Smooth muscle cell (in vitro differentiated cells): ENCODE measurements around the gene COA4. TPM values are rescaled to one million over a fixed set of nuclear protein-coding genes. Genes with fewer than 3 reads are reported as not detected.

ENCODE experiments used
- DNase-seq: peaks from one replicate; lab custom pipeline; 2025; ENCODE audit not compliant: unreplicated experiment; lab: John Stamatoyannopoulos, UW
- H2AFZ ChIP-seq: fragments of 200-600 bp; sonication (generic); 2 replicates; pipeline ENCODE4 v1.6.0; 2016; ENCODE audit warnings: antibody characterized with exemption, low read depth, mild to moderate bottlenecking
- H3F3A ChIP-seq: fragments of 200-600 bp; sonication (generic); 2 replicates; pipeline ENCODE4 v1.6.0; 2017; ENCODE audit warnings: antibody characterized with exemption, low read depth
- H3K27ac ChIP-seq: fragments of 200-600 bp; sonication (generic); 2 replicates; pipeline ENCODE4 v1.5.1; 2016; ENCODE audit warnings: low read depth, mild to moderate bottlenecking
- H3K27me3 ChIP-seq: fragments of 200-600 bp; sonication (generic); 2 replicates; pipeline ENCODE4 v1.6.1; 2016; ENCODE audit warnings: low read depth, mild to moderate bottlenecking
- H3K36me3 ChIP-seq: fragments of 200-600 bp; sonication (generic); 2 replicates; pipeline ENCODE4 v1.5.1; 2016; ENCODE audit warnings: low read depth
- H3K4me1 ChIP-seq: fragments of 200-600 bp; sonication (generic); 2 replicates; pipeline ENCODE4 v1.5.1; 2016; ENCODE audit warnings: low read depth
- H3K4me2 ChIP-seq: fragments of 200-600 bp; sonication (generic); 2 replicates; pipeline ENCODE4 v1.6.0; 2016; ENCODE audit warnings: mild to moderate bottlenecking
- H3K4me3 ChIP-seq: fragments of 200-600 bp; sonication (generic); 2 replicates; pipeline ENCODE4 v1.5.1; 2016; ENCODE audit warnings: mild to moderate bottlenecking
- H3K79me2 ChIP-seq: fragments of 200-600 bp; sonication (generic); 2 replicates; pipeline ENCODE4 v1.6.0; 2016; ENCODE audit warnings: low read depth, mild to moderate bottlenecking
- H3K9ac ChIP-seq: fragments of 200-600 bp; sonication (generic); 2 replicates; pipeline ENCODE4 v1.6.0; 2016; ENCODE audit warnings: low read depth
- H3K9me3 ChIP-seq: fragments of 200-600 bp; sonication (generic); replicated peaks from 2 replicates; pipeline ENCODE4 v1.5.1; 2016; ENCODE audit warnings: low read depth
- H4K20me1 ChIP-seq: fragments of 200-600 bp; sonication (generic); 2 replicates; pipeline ENCODE4 v1.6.0; 2016; ENCODE audit warnings: low read depth
- WGBS: methylation state at CpG from one replicate; pipeline ENCODE4 v1.1.7; 2016; ENCODE audit warnings: low lambda C conversion rate; 5-methylcytosine and 5-hydroxymethylcytosine counted together
- polyA plus RNA-seq: library from polyadenylated mRNA; unstranded; fragments of >200 nt; fragmentation: Nextera tagmentation; extraction: Ambion mirVana; gene quantifications from 2 replicates; pipeline ENCODE4 v1.2.1, GENCODE V29; 2016
- total RNA-seq: library from RNA; depleted of rRNA; stranded (reverse); fragments of >200 nt; gene quantifications from 2 replicates; pipeline ENCODE4 v1.2.3, GENCODE V29; 2014
- TF ChIP-seq, protein P1 (sequence below): fragments of 200-600 bp; sonication (generic); IDR thresholded peaks from 2 replicates; pipeline ENCODE4 v1.5.1; 2017; ENCODE audit warnings: borderline replicate concordance, mild to moderate bottlenecking, antibody characterized with exemption; ENCODE audit not compliant: insufficient read depth, poor library complexity, severe bottlenecking

The COA4 gene
- total and polyA plus RNA-seq, 2 experiments from 2014 or later, result 44.1 to 52.4 TPM

DNA sequence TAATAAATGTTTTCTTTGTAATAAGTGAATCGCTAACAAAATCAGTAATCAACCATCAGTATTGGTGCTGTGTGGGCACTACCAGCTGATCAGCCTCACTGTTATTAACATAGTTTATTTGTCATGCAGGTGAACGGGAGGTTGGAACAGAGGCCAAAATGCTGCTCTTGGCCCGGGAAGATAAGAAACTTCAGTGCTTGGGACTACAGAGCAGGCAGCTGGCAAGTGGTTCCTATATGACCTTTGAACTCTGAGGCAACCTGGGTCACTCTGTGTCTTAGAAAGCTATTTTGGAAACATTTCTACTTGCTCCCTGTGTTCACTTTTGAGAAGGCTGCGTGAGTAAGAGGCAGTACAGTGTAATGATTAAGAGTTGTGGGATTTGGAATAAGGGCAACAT, 37.6 kb upstream of the COA4 start:
- no peaks in the 10 kb centered on the region for H3K4me1 ChIP-seq
- peaks cover 1% of the 10 kb centered on the region for H3K36me3 ChIP-seq
- H3K9me3 ChIP-seq, result no peaks in the 10 kb centered on the region
- H3K27ac ChIP-seq, result no peak overlapping the region
- H3K4me2 ChIP-seq, result no peak overlapping the region
- H3K4me3 ChIP-seq, result no peak overlapping the region
- no peak for DNase-seq
- no peak overlapping the region for H2AFZ ChIP-seq
- no peaks in the 10 kb centered on the region for H3K79me2 ChIP-seq
- TF ChIP-seq, protein P1, sequence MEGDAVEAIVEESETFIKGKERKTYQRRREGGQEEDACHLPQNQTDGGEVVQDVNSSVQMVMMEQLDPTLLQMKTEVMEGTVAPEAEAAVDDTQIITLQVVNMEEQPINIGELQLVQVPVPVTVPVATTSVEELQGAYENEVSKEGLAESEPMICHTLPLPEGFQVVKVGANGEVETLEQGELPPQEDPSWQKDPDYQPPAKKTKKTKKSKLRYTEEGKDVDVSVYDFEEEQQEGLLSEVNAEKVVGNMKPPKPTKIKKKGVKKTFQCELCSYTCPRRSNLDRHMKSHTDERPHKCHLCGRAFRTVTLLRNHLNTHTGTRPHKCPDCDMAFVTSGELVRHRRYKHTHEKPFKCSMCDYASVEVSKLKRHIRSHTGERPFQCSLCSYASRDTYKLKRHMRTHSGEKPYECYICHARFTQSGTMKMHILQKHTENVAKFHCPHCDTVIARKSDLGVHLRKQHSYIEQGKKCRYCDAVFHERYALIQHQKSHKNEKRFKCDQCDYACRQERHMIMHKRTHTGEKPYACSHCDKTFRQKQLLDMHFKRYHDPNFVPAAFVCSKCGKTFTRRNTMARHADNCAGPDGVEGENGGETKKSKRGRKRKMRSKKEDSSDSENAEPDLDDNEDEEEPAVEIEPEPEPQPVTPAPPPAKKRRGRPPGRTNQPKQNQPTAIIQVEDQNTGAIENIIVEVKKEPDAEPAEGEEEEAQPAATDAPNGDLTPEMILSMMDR, result no peak
- H3F3A ChIP-seq, result no peaks in the 10 kb centered on the region
- 98% methylated on average over 4 of the region's 4 CpGs for WGBS
- H4K20me1 ChIP-seq, result no peaks in the 10 kb centered on the region
- no peaks in the 10 kb centered on the region for H3K27me3 ChIP-seq
- H3K9ac ChIP-seq, result no peak overlapping the region

DNA sequence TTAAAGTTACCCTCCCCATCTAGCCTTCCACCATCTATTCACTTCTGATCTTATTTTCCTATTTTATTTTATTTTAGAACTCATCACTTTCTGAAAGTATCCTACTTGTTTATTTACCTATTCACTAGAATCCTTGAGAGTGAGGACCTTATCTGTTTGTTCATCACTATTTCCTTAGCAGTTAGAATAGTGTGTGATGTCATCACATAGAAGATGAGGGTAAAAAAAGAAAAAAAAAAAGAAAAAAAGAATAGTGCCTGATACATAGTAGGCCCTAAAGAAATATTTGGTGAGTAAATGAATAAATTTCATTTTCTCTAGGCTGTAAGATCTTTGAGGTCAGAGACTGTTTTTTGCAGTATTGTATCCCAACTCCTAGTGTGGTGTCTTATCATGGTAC, 36.8 kb upstream of the COA4 start:
- Histone ChIP-seq H3K9me3 (no peaks in the 10 kb centered on the region), H3K4me2 (no peak overlapping the region), H3F3A (no peaks in the 10 kb centered on the region), H4K20me1 (no peaks in the 10 kb centered on the region), H3K27me3 (no peaks in the 10 kb centered on the region), H2AFZ (no peak overlapping the region), H3K27ac (no peak overlapping the region), H3K9ac (no peak overlapping the region), H3K4me3 (no peak overlapping the region), H3K4me1 (no peaks in the 10 kb centered on the region), H3K36me3 (no peaks in the 10 kb centered on the region), H3K79me2 (no peaks in the 10 kb centered on the region)
- TF ChIP-seq, protein P1, result no peak
- no peak for DNase-seq

DNA sequence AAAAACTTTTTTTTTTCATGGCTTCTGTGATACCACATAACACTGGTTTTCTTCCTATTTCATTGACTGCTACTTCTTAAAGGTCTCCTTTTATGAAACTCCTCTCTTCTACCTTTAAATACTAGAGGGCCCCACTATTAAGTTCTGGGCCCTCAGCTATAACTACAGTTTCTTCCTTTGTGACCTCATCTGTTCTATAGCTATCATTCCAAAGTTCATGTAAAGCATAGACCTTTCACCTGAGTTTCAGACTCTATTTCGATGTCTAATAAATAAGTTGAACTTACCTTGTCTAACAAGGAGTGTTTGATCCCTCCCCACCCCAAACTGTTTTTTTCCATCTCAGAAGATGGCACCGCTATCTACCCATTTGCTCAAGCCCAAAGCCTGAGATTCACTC, 35.4 kb upstream of the COA4 start:
- no peak for DNase-seq
- no peaks in the 10 kb centered on the region for H3K4me1 ChIP-seq
- H3K4me3 ChIP-seq, result no peak overlapping the region
- H3K79me2 ChIP-seq, result no peaks in the 10 kb centered on the region
- no peak overlapping the region for H3K4me2 ChIP-seq
- 100% methylated on average over 2 of the region's 2 CpGs for WGBS
- H4K20me1 ChIP-seq, result no peaks in the 10 kb centered on the region
- no peaks in the 10 kb centered on the region for H3F3A ChIP-seq
- H2AFZ ChIP-seq, result no peak overlapping the region
- TF ChIP-seq, protein P1, result no peak
- no peak overlapping the region for H3K27ac ChIP-seq
- no peaks in the 10 kb centered on the region for H3K27me3 ChIP-seq
- H3K9ac ChIP-seq, result no peak overlapping the region
- no peaks in the 10 kb centered on the region for H3K9me3 ChIP-seq
- H3K36me3 ChIP-seq, result no peaks in the 10 kb centered on the region

DNA sequence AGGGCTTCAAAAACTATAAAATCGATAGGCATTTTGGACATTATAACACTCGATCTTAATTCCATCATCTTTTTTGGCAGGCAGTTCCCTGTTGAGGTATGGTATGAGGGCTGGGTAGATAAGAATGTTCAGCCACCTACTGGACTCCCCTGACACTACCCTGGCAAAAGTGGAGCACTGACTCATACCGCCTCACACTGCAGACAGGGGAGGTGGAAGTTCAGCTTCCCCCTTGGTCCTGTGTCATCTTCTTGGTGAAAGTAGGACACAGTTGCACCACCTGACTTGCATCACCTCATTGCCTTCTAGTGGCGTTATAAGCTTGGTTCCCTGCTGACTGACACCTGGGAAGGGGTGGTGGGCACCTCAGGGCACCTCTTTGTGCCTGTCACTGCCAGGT, 30.5 kb upstream of the COA4 start:
- no peaks in the 10 kb centered on the region for H3K79me2 ChIP-seq
- H3K9ac ChIP-seq, result no peak overlapping the region
- 95% methylated on average over 4 of the region's 4 CpGs for WGBS
- no peaks in the 10 kb centered on the region for H3K36me3 ChIP-seq
- TF ChIP-seq, protein P1, result peak; percentile 7
- DNase-seq, result no peak
- H3K27ac ChIP-seq, result no peak overlapping the region
- H3K4me2 ChIP-seq, result no peak overlapping the region
- no peaks in the 10 kb centered on the region for H3F3A ChIP-seq
- no peak overlapping the region for H2AFZ ChIP-seq
- no peak overlapping the region for H3K4me3 ChIP-seq
- H4K20me1 ChIP-seq, result no peaks in the 10 kb centered on the region
- H3K4me1 ChIP-seq, result no peaks in the 10 kb centered on the region
- H3K27me3 ChIP-seq, result no peaks in the 10 kb centered on the region
- no peaks in the 10 kb centered on the region for H3K9me3 ChIP-seq
